Stomach smooth muscle (tissue), 2 donors: ENCODE data around the gene B4GALT7.
"Not testable (repeated sequence)": the region's sequence is repeated elsewhere in the genome, so short reads cannot be mapped to it uniquely, and the experiment has no call there.

Experiments used
- H3K27ac ChIP-seq: one replicate; pipeline ENCODE4 v1.7.0; 2013; ENCODE audit warnings: mild to moderate bottlenecking, low read length, inconsistent platforms
- H3K27me3 ChIP-seq, 2 donors: one replicate each; pipeline ENCODE4 v1.7.0; 2013; ENCODE audit warnings: low read length in 2 of 2; ENCODE audit not compliant: insufficient read depth in 2 of 2, control insufficient read depth in 1 of 2
- H3K36me3 ChIP-seq, 2 donors: one replicate each; pipeline ENCODE4 v1.7.0; 2013; ENCODE audit warnings: low read length in 2 of 2; ENCODE audit not compliant: control insufficient read depth in 2 of 2, insufficient read depth in 2 of 2
- H3K4me1 ChIP-seq: one replicate; pipeline ENCODE4 v1.7.0; 2013; ENCODE audit warnings: low read length; ENCODE audit not compliant: control insufficient read depth, insufficient read depth
- H3K4me3 ChIP-seq, 2 donors: one replicate each; pipeline ENCODE4 v1.7.0; 2013; ENCODE audit warnings: low read length in 2 of 2
- H3K9ac ChIP-seq, 2 donors: one replicate each; pipeline ENCODE4 v1.7.0; 2013; ENCODE audit warnings: low read length in 2 of 2, mild to moderate bottlenecking in 1 of 2
- H3K9me3 ChIP-seq, 2 donors: one replicate each; pipeline ENCODE4 v1.7.0; 2013; ENCODE audit warnings: low read length in 2 of 2; ENCODE audit not compliant: control insufficient read depth in 2 of 2
- donor health status: healthy.
- donor health status: Pancreatic carcinoma.

B4GALT7 gene, protein sequence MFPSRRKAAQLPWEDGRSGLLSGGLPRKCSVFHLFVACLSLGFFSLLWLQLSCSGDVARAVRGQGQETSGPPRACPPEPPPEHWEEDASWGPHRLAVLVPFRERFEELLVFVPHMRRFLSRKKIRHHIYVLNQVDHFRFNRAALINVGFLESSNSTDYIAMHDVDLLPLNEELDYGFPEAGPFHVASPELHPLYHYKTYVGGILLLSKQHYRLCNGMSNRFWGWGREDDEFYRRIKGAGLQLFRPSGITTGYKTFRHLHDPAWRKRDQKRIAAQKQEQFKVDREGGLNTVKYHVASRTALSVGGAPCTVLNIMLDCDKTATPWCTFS

DNA sequence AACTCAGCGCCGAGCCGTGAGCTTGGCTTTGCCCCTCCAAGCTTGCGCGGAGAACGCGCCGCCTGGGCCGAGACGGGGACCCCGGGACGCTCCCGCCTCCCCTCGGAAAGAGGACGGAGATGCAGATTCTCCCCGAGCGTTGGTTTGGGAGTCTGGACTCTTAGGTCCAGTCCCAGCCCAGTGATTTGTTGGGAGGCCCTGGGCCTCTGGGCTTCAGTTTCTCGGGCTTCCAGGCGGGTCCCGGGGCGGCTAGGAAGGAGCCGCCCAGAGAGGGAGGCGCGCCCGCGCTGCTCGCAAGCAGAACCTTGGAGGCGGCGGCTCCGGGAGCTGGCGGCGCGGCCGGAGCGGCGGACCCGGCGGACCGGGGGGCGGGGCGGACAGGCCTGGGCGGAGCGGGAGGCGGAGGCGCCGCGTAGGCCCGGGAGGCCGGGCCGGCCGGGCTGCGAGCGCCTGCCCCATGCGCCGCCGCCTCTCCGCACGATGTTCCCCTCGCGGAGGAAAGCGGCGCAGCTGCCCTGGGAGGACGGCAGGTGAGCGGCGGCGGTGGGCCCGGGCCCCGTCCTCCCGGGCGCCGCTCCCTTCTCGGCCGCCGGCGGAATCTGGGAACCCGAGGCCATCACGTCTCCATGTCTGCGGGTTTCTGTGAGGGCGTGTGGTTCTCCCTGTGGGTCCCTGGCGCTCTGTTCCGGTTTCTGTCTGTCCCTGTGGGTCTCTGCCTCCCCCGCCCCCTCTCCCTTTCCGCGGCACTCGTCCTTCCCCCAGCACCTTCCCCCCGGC lies at the start of gene B4GALT7:
TSS of gene B4GALT7 (plus strand) at position 402 of the 777 bp plus-strand sequence. CDS start at position 481, 79 bp downstream.
- H3K27ac ChIP-seq, result peak within 1 kb of the TSS; percentile 67
- H3K9me3 ChIP-seq, result no peaks in the 10 kb centered on the region
- H3K27me3 ChIP-seq, result no peaks in the 10 kb centered on the region
- peak within 1 kb of the TSS; percentile 88 to 89 for H3K4me3 ChIP-seq
- peak within 1 kb of the TSS; percentile 93 to 97 for H3K9ac ChIP-seq
- peaks cover 19% of the 10 kb centered on the region for H3K4me1 ChIP-seq
- peaks cover 8 to 17% of the 10 kb centered on the region in 2 donors for H3K36me3 ChIP-seq

DNA sequence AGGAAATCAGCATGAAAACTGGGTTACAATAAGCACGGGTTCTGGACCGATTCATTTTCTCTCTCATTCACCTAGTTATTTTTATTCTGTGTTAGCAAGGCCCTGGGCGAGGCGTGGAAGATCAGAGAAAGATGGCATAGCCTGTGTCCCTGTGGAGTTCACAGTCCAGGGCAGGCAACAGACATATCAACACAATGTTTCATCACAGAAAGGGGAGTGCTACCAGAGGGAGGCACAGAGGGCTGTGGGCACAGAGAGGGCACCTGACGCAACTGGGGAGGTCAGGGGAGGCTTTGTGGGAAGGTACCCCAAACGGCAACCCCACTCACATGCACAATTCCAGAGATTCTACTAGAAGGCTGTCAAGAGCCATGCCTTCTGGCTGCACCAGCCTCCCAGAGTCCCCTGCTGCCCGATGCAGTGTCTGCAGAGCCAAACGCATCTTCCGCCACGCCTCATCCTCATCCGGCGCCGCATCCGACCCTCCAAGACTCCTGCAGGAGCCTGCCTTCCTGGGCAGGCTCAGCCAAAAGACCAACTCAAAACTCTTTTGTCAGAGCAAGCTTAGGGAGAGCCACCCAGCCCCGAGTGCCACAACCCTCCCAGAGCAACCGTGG lies 47.0 kb upstream of the B4GALT7 start:
- Histone ChIP-seq H3K27me3 (no peaks in the 10 kb centered on the region), H3K36me3 (peaks cover 3 to 7% of the 10 kb centered on the region in 2 donors), H3K9me3 (no peaks in the 10 kb centered on the region), H3K4me1 (peaks cover 37% of the 10 kb centered on the region), H3K27ac (peak overlapping the region; percentile 49), H3K9ac (peak overlapping the region; percentile 60 to 73), H3K4me3 (peak overlapping the region; percentile 74 to 83)

DNA sequence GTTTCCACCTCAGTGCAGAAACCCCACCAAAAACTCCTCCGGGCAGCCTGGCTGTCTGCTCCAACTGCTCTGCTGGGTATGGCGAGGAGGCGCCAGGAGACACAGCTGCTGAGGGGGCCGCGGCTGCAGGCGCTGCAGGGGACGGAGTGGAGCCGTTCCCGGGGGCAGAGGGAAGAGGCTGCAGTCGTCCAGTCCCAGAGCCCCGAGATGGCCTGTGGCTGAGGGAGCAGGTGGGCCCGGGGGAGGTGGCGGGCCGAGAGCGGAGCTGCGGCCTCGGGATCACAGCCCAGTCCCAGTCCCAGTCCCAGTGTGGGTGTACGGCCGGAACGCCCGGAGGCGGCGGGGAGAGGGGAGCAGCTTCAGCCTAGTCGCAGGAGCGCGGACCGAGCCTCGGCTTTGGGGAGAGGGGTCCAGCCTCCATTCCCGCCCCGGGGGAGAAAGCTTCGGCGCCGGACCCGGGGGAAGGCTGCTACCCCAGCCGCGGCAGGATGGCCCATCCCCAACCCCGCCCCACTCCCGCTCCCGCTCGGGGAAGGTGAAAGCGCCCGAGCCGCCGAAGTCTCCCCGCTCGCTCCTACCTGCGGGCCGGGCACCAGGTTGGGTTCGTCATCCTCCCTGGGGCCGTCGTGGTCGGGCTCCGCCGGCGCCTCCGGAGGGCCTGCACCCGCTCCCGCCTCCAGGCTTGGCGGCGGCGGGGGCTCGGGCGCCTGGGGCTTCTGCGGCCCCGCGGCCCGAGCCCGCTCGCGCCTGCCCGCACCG lies 46.1 kb upstream of the B4GALT7 start:
- Histone ChIP-seq H3K4me1 (peaks cover 29% of the 10 kb centered on the region), H3K36me3 (peaks cover 3 to 7% of the 10 kb centered on the region in 2 donors), H3K9me3 (no peaks in the 10 kb centered on the region), H3K27ac (peak overlapping the region; percentile 49), H3K9ac (peak overlapping the region; percentile 60 to 73), H3K4me3 (peak overlapping the region; percentile 74 to 83), H3K27me3 (no peaks in the 10 kb centered on the region)

DNA sequence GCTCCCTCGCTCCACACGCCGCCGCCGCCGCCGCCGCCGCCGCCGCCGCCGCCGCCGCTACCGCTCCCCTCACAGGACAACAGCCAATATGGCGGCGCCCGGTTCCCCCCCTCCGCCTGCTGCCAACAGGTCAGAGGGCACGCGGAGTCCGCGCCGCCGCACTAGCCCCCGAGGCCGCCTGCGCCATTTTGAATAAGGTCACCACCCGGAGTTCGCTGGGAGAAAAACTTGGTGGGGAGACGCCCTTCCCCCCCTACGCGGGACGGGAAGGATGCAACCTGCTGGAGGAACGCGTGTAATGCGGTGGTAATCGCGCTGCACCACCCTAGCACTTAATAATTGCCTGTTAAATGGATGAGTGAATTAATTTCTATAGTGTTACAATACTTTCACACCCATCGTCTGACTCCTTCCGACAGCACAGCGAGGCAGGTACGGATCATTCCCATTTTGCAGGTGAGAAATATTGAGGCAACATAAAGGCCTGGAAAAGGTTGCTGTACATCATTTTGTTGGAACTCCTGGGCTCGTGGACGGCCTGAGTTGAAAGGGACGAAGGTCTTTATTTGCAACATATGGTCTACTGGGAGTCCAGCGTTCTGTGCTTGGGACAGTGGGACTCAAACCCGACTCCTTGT lies 45.3 kb upstream of the B4GALT7 start, which contains the start of gene FAM193B:
TSS of gene FAM193B (minus strand) at position 90 of the 638 bp plus-strand sequence. CDS start 105 bp downstream, outside the sequence.
- no peaks in the 10 kb centered on the region for H3K27me3 ChIP-seq
- peak within 1 kb of the TSS; percentile 60 to 73 for H3K9ac ChIP-seq
- peaks cover 25% of the 10 kb centered on the region for H3K4me1 ChIP-seq

DNA sequence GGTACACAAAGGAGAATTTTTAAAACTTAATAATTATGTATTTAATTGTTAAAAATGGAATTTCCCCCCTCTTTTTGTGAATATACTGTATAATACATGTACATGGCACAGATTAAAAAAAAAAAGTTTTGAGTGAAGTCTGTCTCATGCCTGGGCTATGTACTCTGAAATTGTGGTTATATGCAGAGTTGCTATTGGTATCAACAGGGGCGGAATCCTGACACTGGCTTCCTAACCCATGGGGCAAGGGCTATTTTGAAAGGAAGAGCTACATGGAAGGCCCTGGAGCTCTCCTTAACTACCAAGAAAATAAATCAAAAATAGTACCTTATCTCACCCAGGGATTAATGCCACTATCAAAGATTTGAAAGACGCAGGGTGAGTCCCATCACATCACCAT lies 44.7 kb upstream of the B4GALT7 start:
- peaks cover 3 to 7% of the 10 kb centered on the region in 2 donors for H3K36me3 ChIP-seq
- H3K27ac ChIP-seq, result no peak overlapping the region
- H3K4me3 ChIP-seq, result peak overlapping the region in 1 of 2 donors; percentile 89
- no peak overlapping the region for H3K9ac ChIP-seq
- no peaks in the 10 kb centered on the region for H3K9me3 ChIP-seq
- no peaks in the 10 kb centered on the region for H3K27me3 ChIP-seq
- peaks cover 25% of the 10 kb centered on the region for H3K4me1 ChIP-seq

More for the DNA sequence above, 45.3 kb upstream of the B4GALT7 start, which contains the start of gene FAM193B:
- Histone ChIP-seq H3K36me3 (peaks cover 3 to 7% of the 10 kb centered on the region in 2 donors), H3K27ac (peak within 1 kb of the TSS; percentile 49), H3K9me3 (no peaks in the 10 kb centered on the region), H3K4me3 (peak within 1 kb of the TSS; percentile 74 to 89)

DNA sequence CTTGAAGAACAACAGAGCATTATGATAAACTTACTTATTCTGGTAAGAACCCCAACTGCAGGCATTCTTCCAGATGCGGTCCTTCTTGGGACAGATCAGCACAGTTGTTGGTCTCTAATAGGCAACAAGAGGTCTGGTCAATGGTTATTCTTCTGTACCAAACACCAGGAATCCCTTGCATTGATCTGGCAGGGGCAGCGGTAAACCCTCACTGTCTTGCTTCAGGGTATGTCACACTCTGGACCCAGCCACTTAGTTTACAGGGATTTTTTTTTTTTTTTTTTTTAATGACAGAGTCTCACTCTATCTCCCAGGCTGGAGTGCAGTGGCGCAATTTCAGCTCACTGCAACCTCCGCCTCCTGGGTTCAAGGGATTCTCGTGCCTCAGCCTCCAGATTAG lies 44.3 kb upstream of the B4GALT7 start:
- H3K9ac ChIP-seq, result no peak overlapping the region
- peaks cover 21% of the 10 kb centered on the region for H3K4me1 ChIP-seq
- H3K27me3 ChIP-seq, result no peaks in the 10 kb centered on the region
- no peak overlapping the region for H3K4me3 ChIP-seq
- peaks cover 3 to 6% of the 10 kb centered on the region in 2 donors for H3K36me3 ChIP-seq
- H3K9me3 ChIP-seq, result no peaks in the 10 kb centered on the region
- no peak overlapping the region for H3K27ac ChIP-seq

DNA sequence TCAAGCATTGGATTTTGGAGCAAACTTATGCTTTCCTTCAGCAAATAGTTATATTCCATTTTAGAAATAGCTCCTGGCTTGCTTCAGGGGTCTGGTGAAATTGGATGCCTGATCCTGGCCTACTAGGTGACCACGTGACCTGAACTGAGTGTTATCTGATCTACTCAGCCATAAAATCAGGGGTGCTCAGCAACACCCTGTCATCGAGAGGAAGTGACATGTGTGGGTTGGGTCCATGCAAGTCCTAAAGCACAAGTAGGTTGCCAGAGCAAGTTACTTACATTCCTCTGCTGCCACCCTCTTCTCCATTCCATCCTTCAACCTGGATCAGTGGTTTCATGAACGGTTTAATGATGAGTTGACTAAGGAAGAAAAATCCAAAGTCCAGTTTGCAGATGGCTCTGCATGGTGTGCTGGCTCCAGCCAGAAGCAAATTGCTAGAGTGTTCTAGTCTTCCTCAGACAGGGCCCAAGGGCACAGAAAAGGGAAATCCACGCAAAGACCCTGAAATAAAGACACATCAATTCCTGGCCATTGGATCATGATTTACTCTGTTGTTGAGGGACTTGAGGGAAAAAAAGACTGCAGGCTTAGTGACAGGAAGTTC lies 42.8 kb upstream of the B4GALT7 start:
- H3K36me3 ChIP-seq, result peaks cover 3% of the 10 kb centered on the region in 2 donors
- no peak overlapping the region for H3K27ac ChIP-seq
- H3K4me1 ChIP-seq, result peaks cover 21% of the 10 kb centered on the region
- no peaks in the 10 kb centered on the region for H3K27me3 ChIP-seq
- no peak overlapping the region for H3K4me3 ChIP-seq
- H3K9me3 ChIP-seq, result no peaks in the 10 kb centered on the region
- H3K9ac ChIP-seq, result no peak overlapping the region

DNA sequence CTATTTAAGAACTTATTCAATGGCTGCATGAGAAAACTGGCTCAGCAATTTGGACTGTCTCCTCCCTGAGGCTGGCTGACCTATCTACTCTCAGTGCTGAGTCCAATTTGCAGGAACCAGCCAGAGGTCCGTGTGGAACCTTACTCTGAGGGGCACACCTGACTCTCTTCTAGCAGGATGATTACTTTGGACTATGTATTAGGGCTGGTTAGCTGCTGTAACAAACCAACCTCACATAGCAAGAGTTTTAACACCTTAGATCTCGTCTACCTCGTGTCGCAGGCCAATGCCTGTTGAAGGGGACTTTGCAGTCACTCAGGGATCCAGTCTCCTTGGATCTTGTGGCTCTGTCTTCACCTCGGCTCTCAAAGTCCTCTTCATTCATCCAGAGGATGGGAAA lies 42.1 kb upstream of the B4GALT7 start:
- no peak overlapping the region for H3K9ac ChIP-seq
- no peaks in the 10 kb centered on the region for H3K36me3 ChIP-seq
- no peak overlapping the region for H3K27ac ChIP-seq
- H3K27me3 ChIP-seq, result no peaks in the 10 kb centered on the region
- H3K4me1 ChIP-seq, result peaks cover 15% of the 10 kb centered on the region
- H3K4me3 ChIP-seq, result no peak overlapping the region
- H3K9me3 ChIP-seq, result no peaks in the 10 kb centered on the region

DNA sequence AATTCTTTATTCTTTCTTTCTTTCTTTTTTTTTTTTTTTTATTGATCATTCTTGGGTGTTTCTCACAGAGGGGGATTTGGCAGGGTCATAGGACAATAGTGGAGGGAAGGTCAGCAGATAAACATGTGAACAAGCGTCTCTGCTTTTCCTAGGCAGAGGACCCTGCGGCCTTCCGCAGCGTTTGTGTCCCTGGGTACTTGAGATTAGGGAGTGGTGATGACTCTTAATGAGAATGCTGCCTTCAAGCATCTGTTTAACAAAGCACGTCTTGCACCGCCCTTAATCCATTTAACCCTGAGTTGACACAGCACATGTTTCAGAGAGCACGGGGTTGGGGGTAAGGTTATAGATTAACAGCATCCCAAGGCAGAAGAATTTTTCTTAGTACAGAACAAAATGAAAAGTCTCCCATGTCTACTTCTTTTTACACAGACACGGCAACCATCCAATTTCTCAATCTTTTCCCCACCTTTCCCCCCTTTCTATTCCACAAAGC lies 40.4 kb upstream of the B4GALT7 start:
- H3K36me3 ChIP-seq, H3K9me3 ChIP-seq, H3K9ac ChIP-seq, H3K4me1 ChIP-seq, H3K27ac ChIP-seq, H3K27me3 ChIP-seq, H3K4me3 ChIP-seq: not testable (repeated sequence)
